NCI-H1105 treated with DMSO at 0.1 percent for 48 hours (cell line): ENCODE data around the gene COL18A1.
"Not testable (repeated sequence)": the region's sequence is repeated elsewhere in the genome, so short reads cannot be mapped to it uniquely, and the experiment has no call there.

ENCODE experiments used
- DNase-seq: peaks from one replicate; lab custom pipeline; 2025; lab: John Stamatoyannopoulos, UW

Gene COL18A1

DNA sequence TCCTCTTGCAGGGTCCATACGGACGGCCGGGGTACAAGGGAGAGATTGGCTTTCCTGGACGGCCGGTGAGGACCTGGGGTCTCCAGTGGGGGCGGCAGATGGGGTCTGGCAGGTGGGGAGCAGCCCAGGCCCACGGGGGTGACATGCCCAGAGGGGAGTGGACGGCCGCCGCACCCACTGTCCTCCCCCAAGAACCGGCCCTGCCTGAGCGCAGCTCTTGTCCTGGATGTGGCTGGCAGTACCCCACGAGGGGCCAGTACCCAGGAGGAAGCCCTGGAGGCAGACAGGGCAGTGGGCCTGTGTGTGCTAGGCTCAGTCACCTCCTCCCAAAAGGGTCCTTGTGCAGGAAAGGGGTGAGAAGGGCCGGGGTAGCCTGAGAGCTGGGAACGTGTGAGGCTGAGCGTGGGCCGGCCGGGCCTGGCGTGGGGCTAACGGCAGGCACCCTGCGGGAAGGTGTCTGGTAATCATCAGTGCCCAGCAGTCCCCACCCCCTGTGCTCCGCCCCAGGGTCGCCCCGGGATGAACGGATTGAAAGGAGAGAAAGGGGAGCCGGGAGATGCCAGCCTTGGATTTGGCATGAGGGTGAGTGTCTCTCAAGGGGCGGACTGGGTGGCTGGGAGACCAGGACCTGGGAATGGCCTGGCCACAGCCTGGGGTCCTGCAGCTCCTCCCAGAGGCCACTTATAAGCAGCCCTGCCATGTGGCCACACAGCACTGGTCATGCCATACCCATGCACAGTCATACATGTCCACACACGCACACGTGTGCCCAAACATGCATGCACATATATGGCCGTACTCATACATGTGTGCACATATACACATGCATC lies 90.1 kb downstream of the COL18A1 start:
- DNase-seq: no peak

DNA sequence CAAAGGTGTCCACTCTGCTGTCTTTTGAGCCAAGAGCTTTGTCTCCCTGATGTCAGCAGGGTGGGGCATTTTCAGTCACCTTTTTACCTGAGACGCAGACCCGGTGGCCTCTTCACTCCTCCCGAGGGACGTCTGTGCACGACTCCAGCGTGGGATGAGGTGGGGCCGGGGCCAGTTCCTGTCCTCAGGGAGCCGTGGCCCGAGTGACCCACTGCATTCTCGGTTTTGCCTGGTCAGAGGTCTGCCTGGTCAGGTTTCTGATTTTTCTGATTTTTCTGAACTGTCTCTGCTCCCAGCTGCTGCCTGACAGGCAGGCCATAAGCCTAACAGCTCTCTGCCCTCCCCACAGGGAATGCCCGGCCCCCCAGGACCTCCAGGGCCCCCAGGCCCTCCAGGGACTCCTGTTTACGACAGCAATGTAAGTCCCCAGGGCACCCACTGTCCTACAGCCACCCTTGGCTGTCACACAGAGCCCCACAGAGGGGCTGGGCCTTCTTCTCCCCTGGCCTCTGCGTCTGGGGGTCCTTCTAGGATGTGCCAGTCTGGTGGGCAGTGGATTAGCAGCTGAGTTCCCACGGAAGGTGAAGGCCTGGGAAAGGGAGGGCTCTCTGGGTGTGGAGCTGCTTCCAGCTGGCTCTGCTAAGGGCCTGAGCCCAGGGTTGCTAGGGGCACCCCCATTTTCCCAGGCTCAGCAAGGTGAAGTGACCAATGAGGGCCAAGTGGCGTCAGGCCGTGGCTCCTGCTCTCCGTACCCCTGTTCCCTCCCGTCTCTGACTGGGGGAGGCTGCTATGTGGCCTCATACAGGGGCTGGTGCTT lies 91.4 kb downstream of the COL18A1 start:
- no peak for DNase-seq

DNA sequence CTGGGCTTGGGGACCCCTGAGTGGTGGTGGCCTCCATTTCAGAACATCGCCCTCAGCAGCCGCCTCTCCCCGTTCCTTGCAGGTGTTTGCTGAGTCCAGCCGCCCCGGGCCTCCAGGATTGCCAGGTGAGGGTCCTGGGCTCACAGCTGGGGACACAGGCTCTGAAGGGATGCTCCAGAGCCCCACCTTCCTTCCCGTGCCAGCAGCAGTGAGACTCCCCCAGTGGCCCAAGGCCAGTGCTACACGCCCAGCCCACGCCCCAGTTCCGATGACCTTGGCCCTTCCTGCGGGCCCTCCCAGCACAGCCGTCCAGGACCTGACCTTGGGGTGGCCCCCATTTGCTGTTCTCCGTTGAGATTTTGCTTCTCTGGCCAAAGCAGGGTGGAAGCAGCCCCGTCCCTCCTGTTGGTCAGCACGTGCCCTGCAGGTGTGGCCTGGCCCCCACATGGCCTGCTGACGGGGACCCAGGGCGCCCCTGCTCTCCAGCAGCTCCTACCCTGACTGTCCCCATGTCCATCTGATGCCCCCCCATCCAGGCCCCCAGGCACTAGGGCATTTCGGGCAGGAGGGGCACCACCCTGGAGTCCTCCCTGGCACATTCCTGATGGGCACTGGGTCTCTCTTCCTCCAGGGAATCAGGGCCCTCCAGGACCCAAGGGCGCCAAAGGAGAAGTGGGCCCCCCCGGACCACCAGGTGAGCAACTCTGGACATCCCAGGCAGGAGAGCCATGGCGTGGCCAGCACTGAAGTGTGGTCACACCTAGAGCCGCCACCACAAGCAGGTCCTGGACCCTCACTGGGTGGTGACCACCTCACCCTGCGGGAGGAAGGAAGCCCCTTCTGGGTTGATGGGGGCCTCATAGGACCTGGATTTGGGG lies 92.2 kb downstream of the COL18A1 start:
- no peak for DNase-seq

DNA sequence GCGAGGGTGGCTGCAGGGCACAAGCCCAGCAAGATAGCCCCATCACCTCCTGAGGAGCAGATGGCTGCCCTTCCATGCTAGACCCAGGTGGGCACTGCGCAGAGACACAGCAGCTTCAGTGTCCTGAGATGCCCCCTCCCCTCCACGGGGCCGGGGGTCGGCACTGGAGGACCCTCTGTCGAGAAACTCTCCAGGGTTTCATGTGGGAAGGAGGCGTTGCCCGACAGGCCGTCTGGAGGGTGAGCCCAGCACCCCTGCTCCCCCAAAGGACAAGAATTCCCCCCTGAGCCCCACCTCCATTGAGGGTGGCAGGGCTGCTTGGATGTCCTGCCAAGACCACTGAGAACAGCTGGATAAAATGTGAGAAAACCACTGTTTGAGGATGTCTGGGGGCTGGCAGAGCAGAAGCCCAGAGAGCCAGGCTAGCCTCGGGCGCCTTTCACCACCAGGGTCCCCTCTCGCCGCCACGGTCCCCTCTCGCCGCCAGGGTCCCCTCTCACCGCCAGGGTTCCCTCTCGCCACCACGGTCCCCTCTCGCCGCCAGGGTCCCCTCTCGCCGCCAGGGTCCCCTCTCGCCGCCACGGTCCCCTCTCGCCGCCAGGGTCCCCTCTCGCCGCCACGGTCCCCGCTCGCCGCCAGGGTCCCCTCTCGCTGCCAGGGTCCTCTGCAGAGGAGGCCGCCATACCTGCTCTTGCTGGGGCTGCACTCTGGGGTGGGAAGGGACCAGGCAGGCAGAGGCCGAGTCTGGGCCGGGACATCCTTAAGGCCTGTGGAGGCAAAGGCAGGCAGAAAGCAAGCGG lies 93.1 kb downstream of the COL18A1 start:
- no peak for DNase-seq

DNA sequence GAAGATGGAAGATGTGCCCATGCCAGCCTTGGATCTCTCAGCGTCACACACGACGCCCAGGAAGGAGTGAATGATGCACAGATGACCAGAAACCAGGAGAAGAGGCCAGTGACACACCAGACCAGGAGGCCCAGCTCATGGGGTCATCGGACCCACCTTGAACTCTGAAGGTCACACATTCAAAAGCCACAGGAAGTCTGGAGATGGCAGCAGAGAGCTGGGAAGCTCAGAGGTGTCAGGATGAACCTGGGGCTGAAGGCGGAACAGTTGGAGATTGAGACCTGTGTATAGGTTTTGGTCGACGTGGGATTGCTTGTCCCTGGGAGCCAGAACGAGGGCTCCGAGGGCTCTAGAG lies 93.7 kb downstream of the COL18A1 start:
- DNase-seq: no peak

DNA sequence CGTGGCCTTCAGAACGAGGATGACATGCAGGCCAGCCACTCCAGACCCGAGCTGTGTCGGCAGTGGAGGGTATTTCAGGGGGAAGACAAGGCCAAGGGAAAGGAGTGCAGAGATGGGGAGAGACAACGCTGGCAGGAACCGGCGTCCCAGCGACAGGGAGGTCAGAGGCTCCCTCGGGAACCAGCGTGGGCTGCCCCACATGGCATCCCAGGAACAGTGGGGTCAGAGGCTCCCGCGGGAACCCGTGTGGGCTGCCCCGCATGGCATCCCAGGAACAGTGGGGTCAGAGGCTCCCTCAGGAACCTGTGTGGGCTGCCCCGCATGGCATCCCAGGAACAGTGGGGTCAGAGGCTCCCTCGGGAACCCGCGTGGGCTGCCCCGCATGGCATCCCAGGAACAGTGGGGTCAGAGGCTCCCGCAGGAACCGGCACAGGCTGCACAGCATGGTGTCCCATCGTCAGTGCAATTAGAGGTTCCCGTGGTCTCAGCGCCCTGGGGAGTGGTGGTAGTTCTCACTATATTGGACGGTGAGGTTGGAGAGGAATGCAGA lies 94.3 kb downstream of the COL18A1 start:
- DNase-seq: no peak

DNA sequence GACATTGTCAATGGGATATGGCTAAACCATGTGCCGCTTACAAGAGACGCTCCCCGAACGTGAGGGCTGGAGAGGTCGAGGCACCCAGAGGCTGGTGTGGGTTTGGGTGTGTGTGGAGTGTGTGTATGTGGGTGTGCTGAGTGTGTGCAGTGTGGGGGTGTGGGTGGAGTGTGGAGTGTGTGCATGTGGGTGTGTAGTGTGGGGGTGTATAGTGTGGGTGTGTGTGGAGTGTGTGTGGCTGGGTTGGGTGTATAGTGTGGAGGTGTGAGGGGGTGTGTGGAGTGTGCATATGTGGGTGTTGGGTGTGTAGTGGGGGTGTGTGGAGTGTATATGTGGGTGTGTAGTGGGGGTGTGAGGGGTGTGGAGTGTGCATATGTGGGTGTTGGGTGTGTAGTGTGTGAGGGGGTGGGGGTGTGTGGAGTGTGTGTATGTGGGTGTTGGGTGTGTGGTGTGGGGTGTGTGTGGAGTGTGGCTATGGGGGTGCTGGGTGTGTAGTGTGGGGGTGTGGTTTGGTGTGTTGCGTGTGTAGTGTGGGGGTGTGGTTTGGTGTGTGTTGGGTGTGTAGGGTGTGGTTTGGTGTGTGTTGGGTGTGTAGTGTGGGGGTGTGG lies 95.1 kb downstream of the COL18A1 start:
- no peak for DNase-seq

DNA sequence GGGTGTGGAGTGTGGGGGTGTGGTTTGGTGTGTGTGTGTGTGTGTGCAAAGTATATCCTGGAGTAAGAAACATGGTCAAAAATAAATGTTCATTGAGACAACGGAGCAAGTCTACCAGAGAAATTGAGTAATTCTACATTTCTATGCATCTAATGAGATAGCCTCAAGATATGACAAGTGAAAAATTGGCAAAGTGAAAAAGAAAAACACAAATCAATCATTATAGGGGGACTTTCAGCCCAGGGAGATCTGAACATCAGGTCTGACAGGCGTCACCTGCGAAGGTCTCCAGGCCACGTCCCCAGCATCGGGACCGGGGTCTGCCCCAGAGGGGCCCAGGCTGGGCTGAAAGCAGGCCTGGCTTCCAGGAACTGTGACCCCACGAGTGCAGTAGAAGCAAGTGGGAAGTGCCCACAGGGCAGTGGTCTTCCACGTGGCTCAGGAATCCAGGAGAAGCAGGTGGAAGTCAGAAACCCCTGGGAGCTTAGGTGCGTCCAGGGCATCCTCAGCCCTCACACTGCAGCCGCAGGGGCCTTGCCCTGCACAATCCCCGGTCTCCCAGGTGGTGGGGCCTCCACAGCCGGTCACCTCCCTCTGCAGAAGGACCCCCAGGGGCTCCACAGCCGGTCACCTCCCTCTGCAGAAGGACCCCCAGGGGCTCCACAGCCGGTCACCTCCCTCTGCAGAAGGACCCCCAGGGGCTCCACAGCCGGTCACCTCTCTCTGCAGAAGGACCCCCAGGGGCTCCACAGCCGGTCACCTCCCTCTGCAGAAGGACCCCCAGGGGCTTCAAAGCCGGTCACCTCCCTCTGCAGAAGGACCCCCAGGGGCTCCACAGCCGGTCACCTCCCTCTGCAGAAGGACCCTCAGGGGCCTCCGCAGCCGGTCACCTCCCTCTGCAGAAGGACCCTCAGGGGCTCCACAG lies 96.4 kb downstream of the COL18A1 start:
- not testable (repeated sequence) for DNase-seq

DNA sequence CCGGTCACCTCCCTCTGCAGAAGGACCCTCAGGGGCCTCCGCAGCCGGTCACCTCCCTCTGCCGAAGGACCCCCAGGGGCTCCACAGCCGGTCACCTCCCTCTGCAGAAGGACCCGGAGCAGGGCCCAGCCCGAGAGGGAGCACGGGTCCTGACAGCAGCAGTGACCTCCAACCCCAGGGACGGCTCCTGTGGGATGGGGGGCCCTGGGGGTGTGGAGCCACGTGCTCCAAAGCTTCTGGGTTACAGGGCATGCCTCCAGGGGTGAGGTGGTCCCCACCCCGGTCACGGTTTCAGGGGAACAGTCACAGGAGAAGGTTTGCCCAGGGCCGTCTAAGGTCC lies 97.0 kb downstream of the COL18A1 start:
- DNase-seq: no peak

DNA sequence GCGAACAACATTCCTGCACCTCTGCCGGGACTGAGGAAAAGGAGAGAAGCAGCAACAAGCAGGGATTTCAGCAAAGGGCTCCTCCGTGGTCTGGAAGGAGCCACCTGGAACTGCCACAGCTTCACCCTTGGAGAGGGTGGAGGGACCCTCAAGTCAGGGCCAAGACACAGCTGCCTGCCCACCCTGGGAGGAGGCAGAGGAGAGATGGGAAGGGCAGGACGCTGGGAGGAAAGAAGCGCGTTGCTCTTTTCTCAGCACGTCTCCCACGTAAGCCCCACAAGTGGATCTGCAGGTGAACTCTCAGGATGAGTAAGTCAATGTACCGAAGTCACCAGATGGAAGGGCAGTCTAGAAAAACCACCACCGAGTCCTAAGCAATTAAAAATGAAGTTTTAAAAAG lies 97.6 kb downstream of the COL18A1 start:
- DNase-seq: no peak

DNA sequence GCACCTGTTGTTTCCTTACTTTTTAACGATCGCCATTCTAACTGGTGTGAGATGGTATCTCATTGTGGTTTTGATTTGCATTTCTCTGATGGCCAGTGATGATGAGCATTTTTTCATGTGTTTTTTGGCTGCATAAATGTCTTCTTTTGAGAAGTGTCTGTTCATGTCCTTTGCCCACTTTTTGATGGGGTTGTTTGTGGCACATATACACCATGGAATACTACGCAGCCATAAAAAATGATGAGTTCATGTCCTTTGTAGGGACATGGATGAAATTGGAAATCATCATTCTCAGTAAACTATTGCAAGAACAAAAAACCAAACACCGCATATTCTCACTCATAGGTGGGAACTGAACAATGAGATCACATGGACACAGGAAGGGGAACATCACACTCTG lies 98.3 kb downstream of the COL18A1 start:
- not testable (repeated sequence) for DNase-seq

DNA sequence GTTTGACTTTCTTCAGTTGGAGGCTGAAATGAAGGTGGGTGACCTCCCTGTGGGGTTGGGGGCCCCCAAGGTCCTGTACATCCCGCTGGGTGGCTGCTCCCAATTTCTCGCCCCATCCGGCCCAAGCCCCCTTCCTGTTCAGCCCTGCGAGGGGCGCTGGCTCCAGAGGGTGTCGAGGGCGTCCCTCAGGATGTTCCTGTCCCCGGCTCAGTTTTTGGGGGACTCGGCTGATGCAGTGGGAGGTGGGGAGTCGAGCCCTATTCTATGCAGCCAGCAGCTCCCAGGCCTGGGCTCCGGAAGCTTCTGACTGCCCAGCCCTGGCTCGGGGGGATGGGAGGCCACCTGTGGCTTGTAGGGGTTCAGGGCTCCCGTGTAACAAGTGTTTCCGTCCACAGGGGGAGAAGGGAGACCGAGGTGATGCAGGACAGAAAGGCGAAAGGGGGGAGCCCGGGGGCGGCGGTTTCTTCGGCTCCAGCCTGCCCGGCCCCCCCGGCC lies 99.1 kb downstream of the COL18A1 start:
- no peak for DNase-seq

DNA sequence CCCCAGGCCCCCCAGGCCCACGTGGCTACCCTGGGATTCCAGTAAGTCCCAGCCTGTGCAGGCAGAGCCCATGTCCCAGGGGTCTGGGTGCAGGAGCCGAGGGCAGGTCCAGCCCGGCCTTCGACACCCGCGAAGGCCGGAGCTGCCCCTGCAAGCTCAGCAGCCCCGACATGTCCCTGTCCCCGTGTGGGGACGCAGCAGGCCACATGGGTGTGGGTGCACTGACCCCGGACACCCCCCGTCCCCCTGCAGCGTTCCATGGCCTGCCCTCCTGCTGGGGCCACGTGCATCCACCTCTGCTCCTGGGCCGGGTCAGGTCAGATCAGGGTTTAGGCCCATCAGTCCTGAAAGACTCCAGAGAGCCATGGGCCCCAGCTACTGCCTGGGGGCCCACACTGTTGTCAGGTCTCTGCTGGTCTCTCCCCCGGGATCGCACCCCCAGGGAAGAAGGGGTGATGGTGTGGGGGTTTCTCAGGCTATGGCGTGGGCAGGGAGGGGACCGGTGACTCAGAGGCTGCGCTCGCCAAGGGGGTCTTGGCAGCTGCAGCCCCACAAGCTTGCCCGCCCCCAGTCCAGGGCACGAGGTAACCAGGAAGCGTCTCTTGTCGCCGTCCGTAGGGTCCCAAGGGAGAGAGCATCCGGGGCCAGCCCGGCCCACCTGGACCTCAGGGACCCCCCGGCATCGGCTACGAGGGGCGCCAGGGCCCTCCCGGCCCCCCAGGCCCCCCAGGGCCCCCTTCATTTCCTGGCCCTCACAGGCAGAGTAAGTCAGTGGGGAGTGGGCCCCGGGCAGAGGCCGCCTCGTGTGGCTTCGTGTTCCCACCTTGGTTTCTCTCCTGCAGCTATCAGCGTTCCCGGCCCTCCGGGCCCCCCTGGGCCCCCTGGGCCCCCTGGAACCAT lies 99.8 kb downstream of the COL18A1 start:
- no peak for DNase-seq

DNA sequence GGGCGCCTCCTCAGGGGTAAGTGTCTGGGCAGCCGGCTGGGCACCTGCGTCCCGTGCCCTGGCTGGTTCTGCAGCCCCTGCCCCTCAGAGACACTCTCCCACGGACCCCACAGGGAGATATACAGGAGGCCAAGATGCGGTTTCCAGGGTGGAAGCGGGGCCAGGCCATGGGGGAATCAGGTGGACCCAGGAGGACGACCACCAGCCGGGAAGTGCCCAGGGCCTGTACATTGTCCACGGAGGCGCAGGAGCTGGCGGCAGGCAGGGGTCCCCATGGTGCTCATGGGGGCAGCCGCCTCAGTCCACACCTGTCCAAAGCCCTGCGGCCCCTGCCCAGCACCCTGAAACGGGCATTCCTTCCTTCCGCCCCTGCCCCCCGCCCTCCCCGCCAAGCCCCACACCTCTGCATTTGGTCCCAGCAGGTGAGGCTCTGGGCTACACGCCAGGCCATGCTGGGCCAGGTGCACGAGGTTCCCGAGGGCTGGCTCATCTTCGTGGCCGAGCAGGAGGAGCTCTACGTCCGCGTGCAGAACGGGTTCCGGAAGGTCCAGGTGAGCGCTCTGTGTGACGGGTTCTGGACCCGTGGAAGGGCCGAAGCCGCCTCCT lies 100.6 kb downstream of the COL18A1 start:
- DNase-seq: peak; percentile 28

DNA sequence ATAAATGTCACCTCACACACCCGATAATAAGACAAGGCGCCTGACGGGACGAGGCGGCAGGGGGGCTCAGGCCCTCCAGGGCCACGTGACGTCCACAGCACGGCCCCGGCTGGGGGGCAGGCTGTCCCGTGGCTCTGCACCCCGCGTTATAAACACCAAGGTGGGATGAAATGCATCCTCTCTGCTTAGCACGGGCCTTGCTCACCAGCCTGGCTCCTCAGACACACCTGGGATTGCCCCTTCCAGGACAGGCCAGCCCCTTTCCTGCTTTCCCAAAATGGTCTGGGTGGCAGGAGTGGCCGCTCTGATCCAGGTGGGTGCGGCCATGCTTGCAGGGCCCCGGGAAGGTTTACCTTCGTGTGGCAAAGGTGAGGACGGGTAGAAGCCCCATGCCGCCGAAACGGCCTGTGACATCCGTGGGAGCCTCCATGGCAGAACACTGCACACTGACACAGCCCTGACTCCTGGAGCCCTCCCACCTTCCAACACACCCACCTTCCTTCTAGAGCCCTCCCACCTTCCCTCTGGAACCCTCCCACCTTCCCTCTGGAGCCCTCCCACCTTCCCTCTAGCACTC lies 101.4 kb downstream of the COL18A1 start:
- DNase-seq: no peak

DNA sequence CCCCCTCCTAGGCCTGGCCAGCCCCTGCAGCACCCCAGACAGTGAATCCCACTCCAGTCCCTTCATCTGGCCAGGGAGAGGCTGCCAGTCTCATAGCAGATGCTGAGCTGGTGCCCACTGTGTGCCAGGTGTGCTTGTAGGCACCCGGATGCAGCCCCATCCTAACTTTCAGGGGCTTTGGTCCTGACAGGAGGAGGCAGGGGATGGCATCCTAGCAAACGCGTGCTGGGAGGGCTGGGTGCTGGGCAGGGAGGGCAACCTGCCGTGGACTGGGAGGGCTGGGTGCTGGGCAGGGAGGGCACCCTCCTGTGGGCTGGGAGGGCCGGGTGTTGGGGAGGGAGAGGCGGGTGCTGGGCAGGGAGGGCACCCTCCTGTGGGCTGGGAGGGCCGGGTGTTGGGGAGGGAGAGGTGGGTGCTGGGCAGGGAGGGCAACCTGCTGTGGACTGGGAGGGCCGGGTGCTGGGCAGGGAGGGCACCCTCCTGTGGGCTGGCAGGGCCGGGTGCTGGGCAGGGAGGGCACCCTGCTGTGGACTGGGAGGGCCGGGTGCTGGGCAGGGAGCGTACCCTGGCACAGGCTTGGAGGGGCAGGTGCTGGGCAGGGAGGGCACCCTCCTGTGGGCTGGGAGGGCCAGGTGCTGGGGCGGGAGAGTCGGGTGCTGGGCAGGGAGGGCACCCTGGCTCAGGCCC lies 102.0 kb downstream of the COL18A1 start:
- DNase-seq: no peak

DNA sequence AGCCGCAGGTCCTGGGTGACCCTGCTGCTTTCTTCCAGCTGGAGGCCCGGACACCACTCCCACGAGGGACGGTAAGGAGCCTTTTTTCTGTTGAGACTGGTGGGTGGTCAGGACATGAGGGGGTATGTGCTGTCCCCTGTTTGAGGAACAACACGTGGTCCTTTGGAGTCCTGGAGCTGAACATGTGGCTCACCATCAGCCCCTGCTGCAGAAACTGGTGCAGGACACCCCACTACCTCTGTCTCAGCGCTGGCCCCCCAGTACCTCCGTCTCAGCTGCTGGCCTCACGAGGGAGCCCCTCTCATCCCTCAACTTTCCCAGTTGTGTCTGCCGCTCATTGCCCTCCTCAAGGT lies 102.5 kb downstream of the COL18A1 start:
- no peak for DNase-seq
